GM19463 (cell line): ENCODE data around the gene TMEM14C.

Experiments
- ATAC-seq: cut with Tn5 transposase; IDR thresholded peaks from one replicate; pipeline ENCODE4 v1.9.1; 2021; ENCODE audit warnings: mild to moderate bottlenecking, moderate library complexity; ENCODE audit not compliant: unreplicated experiment

The TMEM14C gene

GRCh38 chr6:10759312-10759839, 36.5 kb downstream of the TMEM14C start:
- peak; percentile 70 for ATAC-seq

GRCh38 chr6:10759884-10760329, 37.0 kb downstream of the TMEM14C start:
- no peak for ATAC-seq

- no peak for ATAC-seq
Measured at GRCh38 chr6:10763006-10763405, 40.1 kb downstream of the TMEM14C start.

- no peak for ATAC-seq
Measured at GRCh38 chr6:10769419-10769818, 46.5 kb downstream of the TMEM14C start.

GRCh38 chr6:10771371-10771894, 48.6 kb downstream of the TMEM14C start:
- no peak for ATAC-seq

GRCh38 chr6:10778230-10778629, 55.4 kb downstream of the TMEM14C start:
- ATAC-seq, result no peak

- ATAC-seq, result no peak
Measured at GRCh38 chr6:10779076-10779475, 56.2 kb downstream of the TMEM14C start.
